ENCODE results near the gene FAM53B. TPM values are rescaled to one million over a fixed set of nuclear protein-coding genes. Genes with fewer than 3 reads are reported as not detected.
A peak's percentile ranks its signal among the peaks of the same experiment; 100 is the strongest.

Gene FAM53B
- total RNA-seq, 2 experiments from 2014 or later = 33.5 to 45.5 TPM

DNA sequence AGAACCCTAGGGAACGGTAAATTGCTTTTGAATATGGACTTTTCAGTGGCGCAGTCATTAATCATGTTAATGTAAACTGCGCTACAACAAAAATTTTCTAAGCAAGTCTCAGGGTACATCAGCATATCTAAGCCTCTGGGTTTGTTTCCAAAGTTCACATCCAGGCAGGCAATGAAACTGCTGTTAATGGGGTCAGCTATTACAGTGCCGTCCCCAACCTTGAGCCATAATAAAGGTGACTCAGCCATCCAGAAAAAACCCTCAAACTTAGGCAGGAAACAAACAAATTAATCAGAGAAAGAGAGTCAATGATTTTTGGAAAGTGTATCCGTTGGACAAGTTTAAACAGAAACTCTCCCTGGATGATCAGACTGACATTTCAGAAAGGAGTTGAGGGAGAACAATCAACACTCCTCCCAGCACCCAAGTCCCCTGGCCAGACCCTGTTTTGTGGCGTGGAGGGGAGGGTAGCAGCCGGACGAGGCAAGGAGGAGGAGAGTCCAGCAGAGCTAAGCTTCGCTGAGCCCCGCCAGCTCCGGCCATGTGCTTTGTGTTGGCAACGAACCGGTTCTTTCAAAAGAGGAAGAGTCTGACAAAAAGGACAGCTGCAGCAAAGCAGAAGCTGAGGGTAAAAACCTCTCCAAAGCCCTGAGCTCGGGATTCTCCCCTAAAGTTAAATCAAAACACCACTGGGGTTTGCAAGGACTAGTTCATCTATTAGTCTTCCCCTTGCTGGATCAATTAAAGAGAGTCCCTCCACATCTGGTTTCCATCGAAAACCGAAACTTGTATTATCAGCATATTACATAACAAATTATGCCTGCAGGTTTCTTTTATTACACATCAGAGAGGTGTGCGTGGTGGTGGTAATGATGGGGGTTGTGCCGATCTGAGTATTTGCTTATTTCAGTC is 3.6 kb downstream of the FAM53B start:
- H3K27ac Mint-ChIP-seq = peak overlapping the region; percentile 87
- CTCF ChIA-PET = interaction anchor here (0.9 to 5.1 kb wide), 45 partner anchors 8 to 321 kb away, joined by 3 to 92 read pairs (median 8); partner anchors contain the start of genes ABRAXAS2 and LHPP
- no peak for DNase-seq
- H3K36me3 Mint-ChIP-seq = peaks cover 2% of the 10 kb centered on the region
- ATAC-seq = peak; percentile 3
- peaks cover 2% of the 10 kb centered on the region for H3K27me3 Mint-ChIP-seq
- peak overlapping the region; percentile 80 for H3K4me3 Mint-ChIP-seq
- peaks cover 80% of the 10 kb centered on the region for H3K4me1 Mint-ChIP-seq
- H3K9me3 Mint-ChIP-seq (ENCODE audit: low read depth) = no peaks in the 10 kb centered on the region

- no peak for ATAC-seq
- CTCF ChIA-PET = interaction anchor here (1.0 to 5.1 kb wide), 15 partner anchors 11 to 210 kb away, joined by 4 to 92 read pairs (median 25); no protein-coding TSS in a partner anchor
- H3K27me3 Mint-ChIP-seq = peaks cover 2% of the 10 kb centered on the region
- peaks cover 2% of the 10 kb centered on the region for H3K36me3 Mint-ChIP-seq
- H3K9me3 Mint-ChIP-seq (ENCODE audit: low read depth) = no peaks in the 10 kb centered on the region
- DNase-seq = no peak
- peak overlapping the region; percentile 87 for H3K27ac Mint-ChIP-seq
- H3K4me3 Mint-ChIP-seq = peak overlapping the region; percentile 80
- H3K4me1 Mint-ChIP-seq = peaks cover 80% of the 10 kb centered on the region
These were observed 4.2 kb downstream of the FAM53B start for GRCh38 chr10:124739986-124740368.

DNA sequence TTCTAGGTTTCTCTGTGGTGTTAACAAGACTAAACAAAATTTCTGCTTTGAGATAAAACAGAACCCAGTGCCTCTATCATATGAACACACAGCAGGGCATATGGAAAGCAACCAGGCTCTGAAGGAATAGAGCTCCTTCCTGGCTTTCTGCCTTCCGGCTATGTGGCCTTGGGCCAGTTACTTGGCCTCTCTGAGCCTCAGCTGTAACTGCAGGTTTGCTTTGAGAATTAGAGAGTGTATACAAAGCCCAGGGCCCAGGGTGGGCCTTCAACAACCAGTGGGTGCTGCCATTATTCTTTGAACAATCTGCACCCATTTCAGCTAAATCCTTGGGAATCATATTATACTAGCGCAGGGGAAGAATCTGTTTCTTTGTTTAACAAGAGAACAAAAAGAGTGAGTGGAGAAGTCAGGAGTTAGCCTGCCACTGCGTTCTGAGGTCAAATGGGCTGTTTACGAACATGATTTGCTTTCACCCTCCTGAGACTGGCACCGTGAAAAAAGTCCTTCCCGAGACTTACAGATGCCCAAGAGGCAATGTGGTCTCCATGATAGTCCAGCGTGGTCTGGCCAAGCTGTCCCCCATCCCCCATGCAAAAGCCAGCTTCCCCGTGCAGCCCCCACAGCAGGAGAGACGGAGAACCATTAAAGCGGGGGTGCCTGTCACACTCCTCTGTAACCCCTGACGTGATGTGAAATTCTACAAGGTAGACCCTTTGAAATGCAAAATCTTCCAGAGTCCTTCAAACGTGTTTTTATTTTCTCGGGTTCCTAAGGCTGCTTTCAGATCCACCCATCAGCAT is 4.9 kb downstream of the FAM53B start:
- ATAC-seq (no peak), DNase-seq (no peak)
- peaks cover 2% of the 10 kb centered on the region for H3K36me3 Mint-ChIP-seq
- CTCF ChIA-PET = interaction anchor here (0.8 to 5.1 kb wide), 13 partner anchors 10 to 209 kb away, joined by 3 to 92 read pairs (median 25); no protein-coding TSS in a partner anchor
- peaks cover 2% of the 10 kb centered on the region for H3K27me3 Mint-ChIP-seq
- peak overlapping the region; percentile 87 for H3K27ac Mint-ChIP-seq
- peak overlapping the region; percentile 80 for H3K4me3 Mint-ChIP-seq
- H3K4me1 Mint-ChIP-seq = peaks cover 82% of the 10 kb centered on the region
- H3K9me3 Mint-ChIP-seq (ENCODE audit: low read depth) = no peaks in the 10 kb centered on the region

DNA sequence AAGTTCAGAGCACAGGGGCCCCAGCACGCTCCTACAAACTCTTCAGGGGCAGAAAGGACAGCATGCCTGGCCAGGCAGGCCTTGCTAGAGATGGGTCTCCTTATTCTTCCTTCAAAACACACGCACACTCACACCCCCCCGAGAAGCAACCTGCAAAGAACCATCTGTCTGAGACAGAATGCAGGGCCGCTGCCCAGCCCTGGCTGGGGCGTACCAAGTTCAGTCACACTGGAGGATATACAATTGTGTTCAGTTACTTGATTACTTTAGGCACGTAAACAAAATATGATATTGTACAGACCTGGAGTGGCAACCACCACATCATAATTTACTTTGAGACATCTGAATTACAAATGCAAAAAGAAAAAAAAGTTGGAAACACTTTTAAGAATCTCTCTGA is 5.7 kb downstream of the FAM53B start:
- CTCF ChIA-PET = interaction anchor here (0.8 to 5.1 kb wide), 4 partner anchors 10 to 89 kb away, joined by 3 to 70 read pairs (median 24); no protein-coding TSS in a partner anchor
- peaks cover 2% of the 10 kb centered on the region for H3K27me3 Mint-ChIP-seq
- H3K9me3 Mint-ChIP-seq (ENCODE audit: low read depth) = no peaks in the 10 kb centered on the region
- peak overlapping the region; percentile 54 for H3K27ac Mint-ChIP-seq
- H3K4me1 Mint-ChIP-seq = peaks cover 91% of the 10 kb centered on the region
- H3K36me3 Mint-ChIP-seq = peaks cover 4% of the 10 kb centered on the region
- ATAC-seq (no peak), DNase-seq (no peak)
- H3K4me3 Mint-ChIP-seq = no peak overlapping the region

GRCh38 chr10:124737708-124738107 is 6.5 kb downstream of the FAM53B start:
- DNase-seq (peak; percentile 40), ATAC-seq (no peak)
- CTCF ChIA-PET = interaction anchor here (1.0 to 1.4 kb wide), 2 partner anchors 19 to 198 kb away, joined by 4 read pairs; no protein-coding TSS in a partner anchor
- peaks cover 7% of the 10 kb centered on the region for H3K36me3 Mint-ChIP-seq
- H3K27me3 Mint-ChIP-seq = peaks cover 2% of the 10 kb centered on the region
- no peak overlapping the region for H3K27ac Mint-ChIP-seq
- H3K4me3 Mint-ChIP-seq = no peak overlapping the region
- no peaks in the 10 kb centered on the region for H3K9me3 Mint-ChIP-seq (ENCODE audit: low read depth)
- H3K4me1 Mint-ChIP-seq = peaks cover 95% of the 10 kb centered on the region

- CTCF ChIA-PET = interaction anchor here (1.0 to 1.4 kb wide), 2 partner anchors 18 to 197 kb away, joined by 4 read pairs; no protein-coding TSS in a partner anchor
- Mint-ChIP-seq H3K4me3 (no peak overlapping the region), H3K27me3 (peaks cover 2% of the 10 kb centered on the region), H3K9me3 (ENCODE audit: low read depth) (no peaks in the 10 kb centered on the region), H3K36me3 (peaks cover 8% of the 10 kb centered on the region), H3K27ac (peak overlapping the region; percentile 12), H3K4me1 (peaks cover 95% of the 10 kb centered on the region)
- no peak for DNase-seq
- ATAC-seq = no peak
These were observed 7.0 kb downstream of the FAM53B start for GRCh38 chr10:124737221-124737620.

DNA sequence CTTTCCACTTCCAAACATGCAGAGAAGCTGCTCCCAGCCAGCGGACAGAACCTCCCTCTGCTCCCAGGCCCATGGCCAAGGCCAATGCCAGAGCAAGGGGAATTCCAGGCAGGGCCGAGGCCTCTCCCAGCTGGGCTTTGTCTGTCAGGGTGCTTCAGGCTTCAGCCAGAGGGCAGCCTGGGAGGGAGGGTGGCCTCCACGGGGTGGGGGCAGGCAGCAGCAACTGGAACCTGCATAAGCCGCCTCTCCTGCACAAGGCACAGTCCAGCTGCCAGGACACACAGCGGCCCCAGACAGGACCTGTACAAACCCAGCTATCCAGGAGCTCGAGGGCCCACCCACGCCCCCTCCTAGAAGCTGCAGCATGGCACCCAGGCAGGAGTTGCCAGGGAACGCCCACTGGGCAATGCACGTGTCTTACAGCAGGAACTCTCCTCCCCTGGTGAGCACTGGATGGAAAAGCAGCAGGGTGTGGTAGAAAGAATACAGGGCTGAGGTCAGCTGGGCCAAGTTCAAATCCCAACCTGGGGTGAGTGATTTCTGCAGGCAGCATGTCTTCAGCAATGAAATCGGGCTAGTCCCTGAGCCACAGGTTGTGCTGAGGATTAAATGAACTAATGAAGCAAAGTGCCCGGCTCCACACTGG is 7.6 kb downstream of the FAM53B start:
- peaks cover 2% of the 10 kb centered on the region for H3K27me3 Mint-ChIP-seq
- ATAC-seq = no peak
- CTCF ChIA-PET = interaction anchor here (1.3 to 2.1 kb wide), 3 partner anchors 14 to 48 kb away, joined by 4 to 15 read pairs (median 4); no protein-coding TSS in a partner anchor
- H3K4me3 Mint-ChIP-seq = no peak overlapping the region
- H3K27ac Mint-ChIP-seq = peak overlapping the region; percentile 12
- H3K9me3 Mint-ChIP-seq (ENCODE audit: low read depth) = no peaks in the 10 kb centered on the region
- peak; percentile 39 for DNase-seq
- peaks cover 10% of the 10 kb centered on the region for H3K36me3 Mint-ChIP-seq
- peaks cover 96% of the 10 kb centered on the region for H3K4me1 Mint-ChIP-seq

DNA sequence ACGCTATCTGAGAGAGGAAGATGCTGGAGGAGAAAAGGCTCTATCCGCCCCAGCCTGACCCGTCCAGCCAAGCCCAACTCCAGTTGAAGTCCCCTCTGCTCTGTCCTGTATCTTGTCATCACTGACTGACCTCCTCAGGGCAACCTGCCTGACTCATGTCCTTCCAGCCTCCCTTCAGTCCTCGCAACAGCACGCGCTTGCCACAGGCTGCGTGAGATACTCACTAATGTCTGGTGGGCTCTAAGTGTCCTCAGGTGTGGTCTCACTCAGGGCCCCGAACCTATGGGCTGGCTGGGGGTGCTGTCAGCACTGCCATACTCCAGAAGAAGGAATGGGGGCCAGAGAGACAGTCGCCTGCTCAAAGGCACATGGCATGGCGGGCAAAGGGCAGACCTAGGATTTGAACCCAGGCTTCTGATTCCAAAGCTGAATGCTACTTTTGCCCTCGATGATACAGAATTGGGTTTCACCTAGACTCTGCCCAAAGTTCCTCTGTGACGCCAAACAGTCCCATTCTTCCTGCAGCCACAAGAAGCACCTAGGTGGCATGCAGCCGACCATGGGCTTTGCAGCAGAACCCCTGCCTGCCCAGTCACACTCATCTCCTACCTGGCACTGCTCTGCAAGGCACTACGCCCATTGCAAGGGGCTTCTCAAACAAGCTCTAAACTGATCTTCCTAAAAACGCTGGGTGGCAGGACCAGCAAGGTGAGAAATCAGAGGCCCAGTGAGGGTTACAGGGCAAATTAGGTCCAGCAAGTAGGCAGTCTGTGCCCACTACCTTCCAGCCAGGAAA is 8.5 kb downstream of the FAM53B start:
- peak; percentile 33 for DNase-seq
- no peak overlapping the region for H3K4me3 Mint-ChIP-seq
- peaks cover 10% of the 10 kb centered on the region for H3K36me3 Mint-ChIP-seq
- ATAC-seq = no peak
- H3K27me3 Mint-ChIP-seq = peaks cover 2% of the 10 kb centered on the region
- CTCF ChIA-PET = interaction anchor here (1.3 to 4.5 kb wide), 3 partner anchors 13 to 47 kb away, joined by 4 to 40 read pairs (median 15); no protein-coding TSS in a partner anchor
- H3K4me1 Mint-ChIP-seq = peaks cover 96% of the 10 kb centered on the region
- H3K27ac Mint-ChIP-seq = no peak overlapping the region
- no peaks in the 10 kb centered on the region for H3K9me3 Mint-ChIP-seq (ENCODE audit: low read depth)

DNA sequence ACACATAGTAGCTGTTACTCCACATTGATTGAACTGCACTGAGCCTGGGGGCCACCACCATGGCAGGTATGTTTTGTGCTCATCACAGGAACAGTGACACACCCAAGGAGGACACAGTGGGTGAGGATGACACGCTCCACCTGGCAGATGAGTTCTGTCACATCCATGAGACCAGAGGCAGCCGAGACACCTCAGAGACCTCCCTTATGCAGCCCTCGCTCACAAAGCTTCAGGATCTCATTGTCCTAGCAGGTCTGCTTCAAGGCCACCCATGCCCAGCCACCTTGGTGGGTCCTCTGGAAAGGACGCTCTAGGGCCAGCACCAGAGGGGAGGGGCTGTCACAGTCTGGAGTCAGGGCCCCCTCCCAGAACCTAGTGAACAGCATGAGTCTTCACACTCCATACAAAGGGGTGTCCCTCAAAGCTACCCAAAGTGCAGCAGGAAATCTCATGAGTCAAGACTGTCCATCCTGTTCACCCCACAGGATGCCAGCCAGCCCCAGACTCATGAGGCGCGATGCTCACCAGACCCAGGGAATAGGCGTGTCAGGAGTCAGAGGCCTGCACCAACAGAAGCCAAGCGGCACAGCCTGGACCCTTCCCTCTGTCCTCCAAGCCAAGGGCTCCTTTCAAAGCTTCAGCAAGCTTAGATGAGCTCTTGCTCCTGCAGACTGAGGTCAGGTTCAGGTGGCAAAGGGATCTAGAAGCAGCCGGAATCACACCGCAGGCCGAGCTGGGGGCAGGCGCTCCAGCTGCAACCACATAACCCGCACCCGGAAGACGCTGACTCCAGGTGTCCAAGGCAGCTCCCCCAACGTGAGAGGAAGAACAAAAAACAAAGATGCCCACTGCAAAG is 9.6 kb downstream of the FAM53B start:
- Mint-ChIP-seq H3K9me3 (ENCODE audit: low read depth) (no peaks in the 10 kb centered on the region), H3K36me3 (peaks cover 17% of the 10 kb centered on the region), H3K4me1 (peaks cover 96% of the 10 kb centered on the region), H3K4me3 (peak overlapping the region; percentile 30), H3K27ac (peak overlapping the region; percentile 89), H3K27me3 (no peaks in the 10 kb centered on the region)
- DNase-seq (peak; percentile 75), ATAC-seq (peak; percentile 52)
- CTCF ChIA-PET = interaction anchor here (0.8 to 4.5 kb wide), 14 partner anchors 7 to 205 kb away, joined by 3 to 40 read pairs (median 4); no protein-coding TSS in a partner anchor

DNA sequence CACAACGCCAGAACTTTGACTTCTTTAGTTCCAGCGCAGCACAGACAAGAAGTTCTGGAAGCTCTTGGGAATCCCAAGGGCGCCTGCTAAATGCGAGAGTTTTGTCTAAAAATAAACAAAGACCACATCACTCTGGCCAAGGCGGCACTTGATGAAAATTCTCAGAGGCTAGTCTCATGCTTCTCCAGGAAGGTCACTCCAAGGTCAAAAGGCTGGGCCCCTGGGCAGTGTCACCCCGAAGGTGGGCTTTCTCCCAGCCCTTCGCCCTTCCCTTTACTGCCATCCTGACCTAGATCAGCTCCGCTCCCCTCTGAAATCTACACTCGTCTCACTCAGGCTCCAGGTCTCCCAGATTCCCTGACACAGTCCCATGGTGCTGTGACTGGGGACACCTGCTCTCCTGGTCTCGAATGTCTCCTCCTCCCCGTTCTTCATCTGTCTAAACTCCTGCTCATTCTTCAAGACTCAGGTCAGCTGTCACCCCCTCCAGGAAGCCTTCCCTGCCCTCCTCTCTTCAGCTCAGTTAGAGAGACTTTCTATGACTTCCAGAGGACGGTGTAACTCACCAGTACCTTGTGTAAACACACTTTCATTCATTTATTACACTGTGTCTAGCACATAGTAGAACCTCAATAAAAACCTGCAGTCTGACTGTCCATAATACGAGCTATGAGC is 10.5 kb downstream of the FAM53B start:
- CTCF ChIA-PET = interaction anchor here (0.7 to 4.5 kb wide), 17 partner anchors 8 to 204 kb away, joined by 3 to 40 read pairs (median 4); no protein-coding TSS in a partner anchor
- H3K4me1 Mint-ChIP-seq = peaks cover 96% of the 10 kb centered on the region
- H3K9me3 Mint-ChIP-seq (ENCODE audit: low read depth) = no peaks in the 10 kb centered on the region
- DNase-seq (peak; percentile 33), ATAC-seq (no peak)
- H3K4me3 Mint-ChIP-seq = peak overlapping the region; percentile 67
- peak overlapping the region; percentile 89 for H3K27ac Mint-ChIP-seq
- H3K27me3 Mint-ChIP-seq = no peaks in the 10 kb centered on the region
- H3K36me3 Mint-ChIP-seq = peaks cover 20% of the 10 kb centered on the region

Measured in activated CD8-positive, alpha-beta memory T cell treated with anti-CD3 and anti-CD28 coated beads, Interleukin-2, amount 10 ng/mL, durations not matched to agents 7 days and 5 days (primary cell).